Gastrocnemius medialis (tissue), 4 donors: Measurements from ENCODE around the gene SPINK4. TPM values are rescaled to one million over a fixed set of nuclear protein-coding genes. Genes with fewer than 3 reads are reported as not detected.

Experiments used
- ATAC-seq, 2 donors: fragments of 150-250 bp; one replicate each; pipeline ENCODE4 v1.9.1; 2016
- DNase-seq, 2 donors: peaks; one replicate each; pipeline ENCODE4 v3.0.0-alpha.2; 2019
- H3K27ac ChIP-seq, 4 donors: fragments of 200-600 bp; sonication (generic); 1 replicate in 1 of 4; 2 replicates in 3 of 4; pipeline ENCODE4 v1.5.1; 2016 to 2018; ENCODE audit warnings: mild to moderate bottlenecking in 2 of 4, moderate library complexity in 1 of 4
- H3K27me3 ChIP-seq, 3 donors: fragments of 200-600 bp; sonication (generic) in 2 of 3; 1 replicate in 1 of 3; 2 replicates in 2 of 3; pipeline versions ENCODE4 v1.5.1 to v1.6.0; 2016 to 2019; ENCODE audit warnings: mild to moderate bottlenecking in 1 of 3, moderate library complexity in 1 of 3
- H3K36me3 ChIP-seq, 2 donors: fragments of 200-600 bp; sonication (generic) in 1 of 2; one replicate each; pipeline ENCODE4 v1.5.1; 2017 to 2018
- H3K4me1 ChIP-seq, 2 donors: fragments of 200-600 bp; sonication (generic) in 1 of 2; one replicate each; pipeline ENCODE4 v1.5.1; 2016 to 2017; ENCODE audit warnings: mild to moderate bottlenecking in 2 of 2
- H3K4me3 ChIP-seq, 4 donors: fragments of 200-600 bp; sonication (generic) in 3 of 4; 1 replicate in 1 of 4; 2 replicates in 3 of 4; pipeline ENCODE4 v1.5.1; 2016 to 2019; ENCODE audit warnings: mild to moderate bottlenecking in 2 of 4
- H3K9me3 ChIP-seq, 3 donors: fragments of 200-600 bp; sonication (generic) in 2 of 3; 1 replicate in 1 of 3; 2 replicates in 2 of 3; pipeline ENCODE4 v1.5.1; 2016 to 2019
- POLR2A ChIP-seq, 2 donors: fragments of 450-650 bp; IDR thresholded peaks; one replicate each; pipeline ENCODE4 v1.6.1; 2017; ENCODE audit warnings: antibody characterized with exemption in 2 of 2, mild to moderate bottlenecking in 2 of 2, moderate library complexity in 2 of 2
- in situ Hi-C, 4 donors: fragments of 200-750 bp; cut with MboI; loops; one replicate each; pipeline versions ENCODE4 v1.15.0 to v1.8.0; 2017; ENCODE audit warnings: low sequenced_read_pairs in 4 of 4
- intact Hi-C: fragments of 100-400 bp; cut with DNase I; formaldehyde crosslinking; loops from one replicate; pipeline ENCODE4 v1.15.1; 2023; ENCODE audit warnings: low total_unique reads
- total RNA-seq, 4 donors: library from RNA; depleted of rRNA; stranded (reverse); fragments of >200 nt; gene quantifications; one replicate each; pipeline versions ENCODE4 v1.1.0 to v1.2.3, GENCODE V29; 2016
- TF ChIP-seq, protein P1 (sequence below), 5 experiments: fragments of 450-650 bp in 3 of 5; fragments of 200-600 bp in 2 of 5; sonication (generic) in 2 of 5; IDR thresholded peaks in 4 of 5; conservative IDR thresholded peaks in 1 of 5; 1 replicate in 4 of 5; 2 replicates in 1 of 5; pipeline ENCODE4 v1.5.1; 2016 to 2019; ENCODE audit warnings: antibody characterized with exemption in 5 of 5, mild to moderate bottlenecking in 3 of 5, moderate library complexity in 3 of 5

Gene SPINK4
- total RNA-seq, 4 donors from 2014 or later, result not detected

DNA sequence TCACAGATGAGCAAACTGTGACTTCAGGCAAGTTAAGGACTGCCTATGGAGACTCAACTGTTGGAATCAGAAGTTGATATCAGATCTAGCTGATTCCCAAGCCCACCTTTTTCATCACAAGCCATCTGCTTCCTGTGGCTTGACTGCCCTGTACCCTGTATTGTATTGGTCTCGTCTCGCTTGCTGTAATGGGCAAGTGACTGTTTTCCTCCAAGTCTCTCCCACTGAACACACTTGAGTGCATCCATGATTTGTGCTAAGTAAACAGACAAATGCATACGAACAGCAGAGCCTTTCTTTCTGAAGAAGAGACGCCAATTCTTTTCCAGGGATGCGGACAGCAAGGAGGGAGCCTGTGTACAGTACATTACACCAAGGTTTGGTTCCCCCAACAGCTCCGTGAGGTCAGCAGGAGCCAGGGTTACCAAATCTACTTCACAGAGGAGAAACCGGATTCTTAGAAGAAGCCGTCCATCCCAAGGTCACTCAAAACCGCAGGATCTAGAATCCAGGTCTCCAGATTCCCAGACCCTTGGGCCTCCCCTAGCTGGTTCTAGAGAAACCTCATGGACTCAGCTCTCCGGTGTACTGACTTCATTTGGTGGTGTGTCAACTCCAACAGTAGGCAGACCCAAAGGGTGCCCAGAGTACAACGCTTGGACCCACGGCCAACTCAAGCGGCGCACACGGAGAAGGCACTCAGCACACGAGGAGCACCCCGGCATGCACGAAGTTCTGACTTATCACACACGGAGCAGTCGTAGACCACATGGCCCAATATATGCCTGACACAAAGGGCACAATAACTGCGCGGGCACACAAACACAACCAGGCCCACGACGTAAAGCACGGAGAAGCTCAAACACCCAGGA is 23.4 kb downstream of the SPINK4 start:
- intact Hi-C loops (no loop called here), in situ Hi-C loops (no loop called here)
- Histone ChIP-seq H3K9me3 (no peaks in the 10 kb centered on the region), H3K4me3 (peak overlapping the region; percentile 86 to 100 (median 90)), H3K27ac (peak overlapping the region; percentile 96 to 100 (median 98)), H3K36me3 (peaks cover 0 to 51% of the 10 kb centered on the region in 2 donors), H3K27me3 (no peaks in the 10 kb centered on the region), H3K4me1 (peaks cover 20 to 31% of the 10 kb centered on the region in 2 donors)
- ATAC-seq (peak; percentile 21 to 34), DNase-seq (peak in 1 of 2 donors; percentile 39)
- peak in 1 of 2 donors; percentile 17 for TF ChIP-seq POLR2A (IDR thresholded peaks at IDR 0.05)
- TF ChIP-seq, protein P1, sequence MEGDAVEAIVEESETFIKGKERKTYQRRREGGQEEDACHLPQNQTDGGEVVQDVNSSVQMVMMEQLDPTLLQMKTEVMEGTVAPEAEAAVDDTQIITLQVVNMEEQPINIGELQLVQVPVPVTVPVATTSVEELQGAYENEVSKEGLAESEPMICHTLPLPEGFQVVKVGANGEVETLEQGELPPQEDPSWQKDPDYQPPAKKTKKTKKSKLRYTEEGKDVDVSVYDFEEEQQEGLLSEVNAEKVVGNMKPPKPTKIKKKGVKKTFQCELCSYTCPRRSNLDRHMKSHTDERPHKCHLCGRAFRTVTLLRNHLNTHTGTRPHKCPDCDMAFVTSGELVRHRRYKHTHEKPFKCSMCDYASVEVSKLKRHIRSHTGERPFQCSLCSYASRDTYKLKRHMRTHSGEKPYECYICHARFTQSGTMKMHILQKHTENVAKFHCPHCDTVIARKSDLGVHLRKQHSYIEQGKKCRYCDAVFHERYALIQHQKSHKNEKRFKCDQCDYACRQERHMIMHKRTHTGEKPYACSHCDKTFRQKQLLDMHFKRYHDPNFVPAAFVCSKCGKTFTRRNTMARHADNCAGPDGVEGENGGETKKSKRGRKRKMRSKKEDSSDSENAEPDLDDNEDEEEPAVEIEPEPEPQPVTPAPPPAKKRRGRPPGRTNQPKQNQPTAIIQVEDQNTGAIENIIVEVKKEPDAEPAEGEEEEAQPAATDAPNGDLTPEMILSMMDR (IDR thresholded peaks at IDR 0.05 in 4 of 5, conservative IDR thresholded peaks at IDR 0.05 in 1 of 5), result no peak

DNA sequence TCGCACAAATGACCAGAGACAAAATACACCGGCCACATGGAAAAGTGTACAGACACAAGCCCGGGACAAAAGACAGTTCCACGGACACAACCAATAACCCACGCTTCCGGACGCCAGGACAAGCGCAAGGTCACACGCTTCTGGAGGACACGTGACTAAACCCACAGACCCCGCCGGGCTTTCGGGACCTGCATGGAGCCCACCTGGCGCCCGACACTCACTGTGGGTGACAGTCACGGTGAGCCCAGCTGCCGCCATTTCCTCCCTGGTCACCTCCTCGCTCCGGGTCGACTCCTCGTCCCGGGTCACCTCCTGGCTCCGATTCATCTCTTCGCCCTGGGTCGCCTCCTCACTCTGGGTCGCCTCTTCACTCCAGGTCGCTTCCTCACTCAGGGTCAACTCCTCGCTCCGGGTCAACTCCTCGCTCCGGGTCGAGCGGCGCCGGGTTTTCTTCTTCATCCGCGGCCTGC is 24.1 kb downstream of the SPINK4 start:
- ATAC-seq, result peak; percentile 30 to 43
- intact Hi-C loops, result no loop called here
- in situ Hi-C loops, result no loop called here

GRCh38 chr9:33264473-33265177 is 24.7 kb downstream of the SPINK4 start, which contains the start of the genes BAG1 and CHMP5:
Gene BAG1 (minus strand): TSS chr9:33264708.
Gene CHMP5 (plus strand): TSS chr9:33265049. CDS start chr9:33265079, 30 bp downstream.
- H3K9me3 ChIP-seq, result no peaks in the 10 kb centered on the region
- TF ChIP-seq, protein P1 (IDR thresholded peaks at IDR 0.05 in 4 of 5, conservative IDR thresholded peaks at IDR 0.05 in 1 of 5), result peak in 3 of 5 experiments; percentile 21 to 51 (median 48)
- TF ChIP-seq POLR2A (IDR thresholded peaks at IDR 0.05), result peak; percentile 98 to 99
- H3K4me3 ChIP-seq, result peak within 1 kb of the TSS; percentile 86 to 100 (median 90)
- no peaks in the 10 kb centered on the region for H3K27me3 ChIP-seq
- ATAC-seq (peak; percentile 88 to 91), DNase-seq (peak; percentile 99 to 100)
- intact Hi-C loops, result loop anchor here (1.0 kb wide), 1 partner anchor 26 kb away; the partner anchor contains the start of gene NFX1
- in situ Hi-C loops, result no loop called here
- H3K27ac ChIP-seq, result peak within 1 kb of the TSS; percentile 96 to 100 (median 98)
- peaks cover 17 to 20% of the 10 kb centered on the region in 2 donors for H3K4me1 ChIP-seq
- peaks cover 0 to 51% of the 10 kb centered on the region in 2 donors for H3K36me3 ChIP-seq

More for the DNA sequence above, 24.1 kb downstream of the SPINK4 start:
- peak overlapping the region; percentile 86 to 100 (median 90) for H3K4me3 ChIP-seq
- peaks cover 0 to 51% of the 10 kb centered on the region in 2 donors for H3K36me3 ChIP-seq
- H3K27me3 ChIP-seq, result no peaks in the 10 kb centered on the region
- no peaks in the 10 kb centered on the region for H3K9me3 ChIP-seq
- H3K27ac ChIP-seq, result peak overlapping the region; percentile 96 to 100 (median 98)
- peak; percentile 43 to 60 for DNase-seq
- peaks cover 17 to 24% of the 10 kb centered on the region in 2 donors for H3K4me1 ChIP-seq
- TF ChIP-seq, protein P1 (IDR thresholded peaks at IDR 0.05 in 4 of 5, conservative IDR thresholded peaks at IDR 0.05 in 1 of 5), result no peak
- TF ChIP-seq POLR2A (IDR thresholded peaks at IDR 0.05), result no peak

GRCh38 chr9:33265211-33265865 is 25.4 kb downstream of the SPINK4 start:
- in situ Hi-C loops, result no loop called here
- no peak for ATAC-seq
- peak overlapping the region; percentile 96 to 100 (median 98) for H3K27ac ChIP-seq
- peak overlapping the region; percentile 74 to 100 (median 90) for H3K4me3 ChIP-seq
- H3K4me1 ChIP-seq, result peaks cover 17 to 20% of the 10 kb centered on the region in 2 donors
- no peaks in the 10 kb centered on the region for H3K27me3 ChIP-seq
- peaks cover 0 to 51% of the 10 kb centered on the region in 2 donors for H3K36me3 ChIP-seq
- no peaks in the 10 kb centered on the region for H3K9me3 ChIP-seq
- TF ChIP-seq, protein P1 (IDR thresholded peaks at IDR 0.05 in 4 of 5, conservative IDR thresholded peaks at IDR 0.05 in 1 of 5), result no peak
- no peak for TF ChIP-seq POLR2A (IDR thresholded peaks at IDR 0.05)
- intact Hi-C loops, result loop anchor here (1.0 kb wide), 1 partner anchor 25 kb away; the partner anchor contains the start of gene NFX1
- DNase-seq, result no peak
